ENCODE measurements around the gene PCYT2.

PCYT2 gene

DNA sequence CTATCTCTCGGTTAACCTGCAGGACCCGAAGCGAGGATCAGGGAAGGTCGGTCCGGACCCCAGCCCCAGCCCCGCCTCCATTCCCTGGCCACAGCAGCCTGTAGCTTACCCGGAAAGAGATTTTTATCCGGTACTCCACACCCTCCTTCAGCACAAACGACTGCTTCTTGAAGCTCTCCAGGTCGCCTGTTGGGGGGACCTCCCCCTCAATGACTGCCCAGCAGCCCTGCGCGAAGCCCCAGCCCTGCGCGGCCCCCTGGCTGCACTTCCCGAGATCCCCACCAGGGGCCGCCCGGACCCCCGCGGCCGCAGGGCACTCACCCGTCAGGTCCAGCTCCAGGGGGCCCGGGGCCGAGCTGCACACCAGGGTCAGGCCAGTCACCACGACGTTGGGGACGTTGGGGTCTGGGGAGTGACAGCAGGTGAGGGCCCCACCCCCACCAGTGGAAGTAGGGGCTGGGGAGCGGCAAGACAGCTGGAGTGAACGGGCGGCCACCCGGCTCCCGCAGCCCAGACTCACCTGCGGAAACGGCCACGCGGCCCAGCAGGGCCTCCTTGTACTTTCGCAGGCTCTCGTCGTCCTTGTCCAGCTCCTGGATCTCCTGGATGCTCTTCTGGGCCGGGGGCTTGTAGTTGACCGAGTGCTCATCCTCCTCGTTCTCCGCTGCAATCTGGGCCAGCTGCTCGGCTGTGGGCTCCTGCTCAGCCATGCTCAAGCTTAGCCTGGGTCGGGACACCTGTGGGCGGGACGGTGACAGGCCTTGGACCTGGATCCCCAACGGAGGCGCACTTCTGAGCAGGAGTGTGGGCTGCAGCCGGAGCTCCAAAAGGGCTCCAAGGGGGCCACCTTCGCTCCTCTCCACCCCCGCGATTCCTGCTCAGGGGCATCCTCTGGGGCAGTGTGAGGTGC lies 41.7 kb downstream of the PCYT2 start:
- no peak for DNase-seq

DNA sequence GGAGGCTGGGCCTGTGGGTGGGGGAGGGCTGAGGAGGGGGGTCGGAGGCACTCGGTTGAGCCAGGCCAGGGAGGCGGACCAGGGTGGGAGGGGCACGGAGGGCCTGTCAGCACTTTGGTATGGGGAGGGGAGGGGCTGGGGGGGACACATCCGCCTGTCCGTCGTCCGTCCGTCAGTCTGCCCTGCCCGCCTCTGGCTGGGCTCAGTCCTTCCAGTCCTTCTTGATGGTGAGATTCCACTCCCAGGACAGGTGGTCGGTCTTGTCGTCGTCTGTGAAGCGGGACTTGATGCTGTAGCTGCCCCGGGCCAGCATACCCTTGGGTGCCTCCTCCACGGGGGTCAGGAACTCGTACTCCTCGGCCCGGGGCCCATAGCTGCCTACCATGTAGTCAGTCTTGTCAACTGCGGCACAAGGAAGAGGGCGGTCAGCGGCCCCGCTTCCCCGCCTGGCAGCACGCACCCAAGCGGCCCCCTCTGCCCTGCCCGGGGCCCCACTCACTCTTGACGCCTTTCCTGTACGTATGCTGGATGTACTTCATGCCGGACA lies 42.5 kb downstream of the PCYT2 start:
- DNase-seq: no peak

DNA sequence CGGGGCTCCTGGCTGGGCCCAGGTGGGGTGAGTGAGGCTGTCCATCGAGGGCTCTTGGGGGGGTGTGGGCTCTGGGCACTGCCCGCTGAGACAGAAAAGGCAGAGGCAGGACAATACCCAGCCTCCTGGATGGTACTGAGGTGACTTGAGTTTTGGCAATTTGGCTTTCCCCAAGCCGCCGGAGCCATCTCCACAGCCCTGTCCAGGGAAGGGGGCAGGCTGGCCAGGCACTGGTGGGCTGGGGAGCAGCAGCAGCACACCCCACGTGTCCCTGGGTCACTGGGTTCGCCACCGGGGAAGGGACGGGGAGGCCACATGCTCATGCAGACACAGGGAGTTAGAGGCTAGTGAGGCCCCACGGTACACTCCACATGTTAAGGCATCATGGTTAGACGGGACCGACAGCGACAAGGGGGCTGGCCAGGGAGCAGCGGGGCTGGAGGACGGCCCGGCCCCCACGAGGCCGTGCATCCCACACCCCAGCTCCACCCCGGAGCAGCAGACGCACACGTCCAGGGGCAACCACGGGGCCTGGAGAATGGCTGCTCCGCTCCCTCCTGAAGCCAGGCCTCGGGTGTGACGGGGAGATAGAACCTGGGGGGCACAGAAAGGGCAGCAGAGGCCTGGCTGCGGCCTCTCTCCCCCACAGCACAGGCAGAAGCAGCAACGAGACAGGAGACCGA lies 43.1 kb downstream of the PCYT2 start:
- no peak for DNase-seq

DNA sequence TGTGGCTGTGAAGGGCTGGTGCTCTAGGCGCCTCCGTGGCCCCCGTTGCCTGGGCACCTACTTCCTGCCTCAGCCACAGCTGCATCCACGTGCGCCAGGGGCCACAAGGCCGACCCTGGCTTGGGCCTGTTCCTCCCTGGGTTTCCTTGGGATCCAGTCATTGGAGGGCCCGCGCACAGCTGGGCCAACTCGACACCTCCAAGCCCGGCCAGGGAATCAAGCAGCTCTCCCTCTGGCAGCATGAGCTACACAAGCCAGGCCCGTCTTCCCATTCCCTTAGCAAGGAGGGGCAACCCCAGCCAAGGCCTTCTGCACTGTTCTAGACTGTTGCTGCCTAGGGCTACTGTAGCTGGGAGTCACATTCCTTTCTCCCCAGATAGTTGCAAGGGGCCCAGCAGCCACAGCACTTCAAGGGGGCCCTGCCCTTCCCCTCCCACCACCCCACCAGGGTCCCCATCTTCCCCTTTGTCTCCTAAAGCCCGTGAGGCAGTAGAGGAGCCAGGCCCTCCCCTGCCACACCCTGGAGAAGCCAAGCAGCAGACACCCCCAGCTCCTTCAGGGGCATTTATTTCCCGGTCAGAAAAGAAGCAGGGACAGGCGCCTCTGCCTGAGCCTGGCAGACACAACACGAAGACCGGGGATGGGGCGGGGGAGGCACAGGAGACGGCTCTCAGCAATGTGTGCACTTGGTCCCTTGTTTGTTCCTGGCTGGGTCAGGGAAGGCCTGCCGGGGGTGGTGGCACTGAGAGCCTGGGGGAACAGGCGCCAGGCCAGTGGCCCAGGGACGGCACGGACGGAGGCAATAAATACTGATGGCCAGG lies 43.8 kb downstream of the PCYT2 start:
- peak; percentile 61 to 70 for DNase-seq

DNA sequence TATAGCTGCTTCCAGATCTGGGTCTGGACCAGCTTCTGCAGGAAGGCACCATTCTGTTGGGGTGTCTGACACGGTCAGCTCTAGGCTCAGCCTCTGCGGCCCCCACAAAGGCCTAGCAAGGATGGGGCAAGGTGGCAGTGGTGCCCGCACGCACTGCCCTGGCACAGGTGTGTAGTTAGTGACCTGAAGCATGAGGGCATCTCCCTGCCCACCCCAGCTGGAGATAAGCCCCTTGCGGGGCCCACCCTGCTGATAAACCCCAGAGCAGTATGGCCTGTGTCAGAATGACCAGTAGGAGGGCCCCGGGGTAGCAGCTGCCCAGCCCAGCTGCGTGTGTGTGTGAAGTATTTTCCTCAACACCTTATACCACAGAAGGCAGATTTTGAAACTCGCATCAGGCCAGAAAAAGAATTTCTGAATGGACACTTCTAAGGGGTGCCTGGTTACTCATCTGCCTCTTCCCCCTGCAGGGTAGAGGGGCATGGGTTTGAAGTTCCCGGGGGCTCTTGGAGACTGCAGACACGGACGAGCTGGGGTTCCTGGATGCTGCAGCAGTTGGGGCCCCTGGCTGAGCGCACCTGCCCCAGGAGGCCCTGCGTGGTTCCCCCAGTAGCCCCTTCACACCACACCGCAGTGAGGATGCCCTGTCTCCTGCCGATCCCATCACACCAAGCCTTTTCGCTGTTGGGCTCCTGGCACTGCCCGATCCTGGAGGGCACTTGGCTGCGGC lies 44.6 kb downstream of the PCYT2 start:
- DNase-seq: no peak

GRCh38 chr17:81865733-81866439 lies 45.3 kb downstream of the PCYT2 start:
- DNase-seq: peak in 1 of 2 experiments; percentile 62

GRCh38 chr17:81865358-81865732 lies 45.9 kb downstream of the PCYT2 start:
- no peak for DNase-seq

GRCh38 chr17:81863833-81864768 lies 47.1 kb downstream of the PCYT2 start:
- DNase-seq: no peak

DNA sequence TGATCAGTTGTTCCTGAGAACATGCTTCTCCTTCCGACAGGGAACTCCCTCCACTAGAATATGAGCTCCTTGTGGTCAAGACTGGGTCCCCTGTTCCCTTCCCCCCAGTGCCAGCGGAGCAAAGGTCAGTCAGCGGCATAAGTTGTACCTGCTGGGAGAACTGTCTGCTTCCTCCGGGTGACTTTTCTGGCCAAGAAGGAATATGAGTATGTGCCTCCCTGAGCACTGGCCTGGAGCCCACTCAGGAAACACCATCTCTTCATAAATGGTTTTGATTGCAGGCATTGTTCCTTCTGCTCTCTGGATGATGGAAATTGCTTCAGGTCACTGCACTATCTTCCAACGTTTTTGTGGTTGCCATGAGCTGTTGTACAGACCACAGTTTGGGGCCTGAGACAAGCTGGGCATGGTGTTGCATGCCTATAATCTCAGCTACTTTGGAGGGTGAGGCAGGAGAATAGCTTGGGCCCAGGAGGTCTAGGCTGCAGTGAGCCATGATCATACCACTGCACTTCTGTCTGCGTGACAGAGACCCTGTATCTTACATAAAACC lies 48.0 kb downstream of the PCYT2 start:
- no peak for DNase-seq

DNA sequence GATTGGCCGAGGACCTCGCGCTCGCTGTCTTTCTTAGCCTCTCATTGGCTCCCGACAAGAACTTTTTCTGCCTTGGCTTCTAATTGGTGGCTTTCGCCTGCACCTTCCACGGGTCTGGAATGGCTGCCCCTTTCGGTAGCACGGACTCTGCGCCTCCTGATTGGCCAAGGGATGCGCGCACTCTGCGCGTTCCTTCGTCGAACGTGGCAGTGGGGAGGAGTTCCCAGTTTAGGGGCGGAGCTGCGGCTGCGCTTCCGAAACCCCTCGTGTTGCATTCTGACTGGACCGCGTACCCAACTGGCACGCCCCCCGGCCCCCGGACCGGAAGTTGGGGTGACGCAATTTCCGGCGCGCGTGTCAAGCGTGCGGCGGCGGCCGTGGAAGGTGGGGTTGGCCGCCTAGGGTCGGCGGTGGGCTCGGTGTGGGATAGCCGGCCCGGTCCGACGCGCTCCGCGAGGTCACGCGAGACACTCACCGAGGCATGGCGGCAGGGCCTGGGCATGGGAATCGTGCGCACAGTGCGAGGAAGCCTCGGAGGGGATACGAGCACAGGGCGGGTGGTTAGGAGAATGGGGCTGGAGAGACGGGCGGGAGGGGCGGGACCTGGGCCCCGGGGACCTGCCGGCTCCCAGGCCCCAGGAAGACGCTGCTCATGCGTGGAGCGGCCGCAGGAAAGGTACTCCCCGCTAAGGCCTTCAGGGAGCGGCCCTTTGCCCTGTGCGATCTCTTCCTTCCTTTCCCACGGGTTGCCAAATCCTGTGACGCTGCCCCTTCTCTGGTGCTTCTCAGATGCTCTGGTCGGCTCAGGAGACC lies 50.2 kb downstream of the PCYT2 start:
- DNase-seq: peak; percentile 100

- no peak for DNase-seq
These were observed 51.1 kb downstream of the PCYT2 start, which contains the start of gene P4HB for GRCh38 chr17:81859906-81860755. Gene P4HB (minus strand): TSS chr17:81860535. CDS start chr17:81860471, 64 bp downstream.

DNA sequence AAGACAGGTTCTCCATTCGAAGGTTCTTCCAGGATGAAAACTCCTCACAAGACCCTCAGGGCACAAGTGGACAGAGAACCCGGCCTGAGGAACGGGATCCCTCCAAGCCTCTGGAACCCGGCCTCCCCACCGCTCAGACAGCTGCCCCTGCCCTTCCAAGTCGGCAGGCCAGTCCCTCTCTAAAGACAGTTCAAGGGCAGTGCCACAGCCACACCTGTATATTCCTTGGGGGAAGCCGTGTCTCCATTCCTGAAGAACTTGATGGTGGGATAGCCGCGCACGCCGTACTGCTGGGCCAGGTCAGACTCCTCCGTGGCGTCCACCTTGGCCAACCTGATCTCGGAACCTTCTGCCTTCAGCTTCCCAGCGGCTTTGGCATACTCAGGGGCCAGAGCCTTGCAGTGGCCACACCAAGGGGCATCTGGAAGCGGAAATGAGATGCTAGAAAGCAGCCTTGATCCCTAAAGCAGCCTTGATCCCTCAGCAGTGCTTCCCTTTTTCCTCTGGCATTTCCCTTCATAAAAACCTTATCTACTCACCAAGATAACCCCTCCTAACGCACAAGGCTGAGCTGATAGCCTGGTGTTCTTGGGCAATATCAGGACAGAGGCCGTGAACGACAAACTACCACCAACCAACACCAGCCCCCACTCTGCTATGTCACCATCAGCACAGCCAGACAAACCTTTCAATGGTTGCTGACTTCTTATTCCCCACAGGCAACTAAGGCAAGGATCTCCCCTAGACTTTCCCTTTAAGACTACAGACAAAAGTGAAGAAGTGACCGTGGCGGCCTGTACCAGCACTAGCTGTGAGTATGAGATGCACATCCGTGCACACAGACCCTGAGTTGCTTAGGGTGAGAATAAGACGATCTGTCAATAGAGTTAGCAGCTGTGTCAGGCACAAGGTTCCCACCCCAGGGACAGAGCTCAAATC lies 52.0 kb downstream of the PCYT2 start:
- no peak for DNase-seq

DNA sequence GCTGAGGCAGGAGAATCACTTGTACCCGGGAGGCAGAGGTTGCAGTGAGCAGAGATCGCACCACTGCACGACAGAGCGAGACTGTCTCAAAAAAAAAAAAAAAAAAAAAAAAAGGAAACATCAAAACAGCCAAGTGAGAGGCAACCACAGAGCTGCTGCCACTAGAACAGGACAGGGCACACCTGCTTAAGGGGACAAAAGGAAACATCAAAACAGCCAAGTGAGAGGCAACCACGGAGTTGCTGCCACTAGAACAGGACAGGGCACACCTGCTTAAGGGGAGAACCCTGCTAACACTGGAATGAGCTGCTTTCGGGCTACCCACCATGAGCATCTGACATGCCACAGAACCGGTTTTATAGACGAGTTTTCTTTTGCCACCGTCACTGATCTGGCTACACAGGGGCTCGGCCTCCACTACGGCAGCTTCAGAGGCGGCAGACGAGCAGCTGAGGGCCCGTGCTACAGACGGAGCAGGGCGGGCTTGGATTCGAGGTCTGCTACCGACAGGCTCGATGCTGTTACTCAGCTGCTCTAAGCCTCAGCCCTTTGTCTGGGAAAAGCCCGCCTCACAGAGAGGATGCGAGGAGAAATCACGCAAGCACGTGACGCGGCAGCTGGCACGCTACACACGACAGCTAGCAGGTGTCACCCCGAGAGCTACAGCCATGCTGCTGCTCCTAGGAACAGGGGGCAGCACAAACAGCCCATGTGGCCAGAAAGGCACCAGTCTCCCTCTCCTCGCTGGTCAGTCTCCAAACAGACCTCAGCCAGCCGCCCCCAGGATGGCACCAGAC lies 52.8 kb downstream of the PCYT2 start:
- DNase-seq: peak; percentile 82 to 88

- no peak for DNase-seq
These were observed 56.0 kb downstream of the PCYT2 start for GRCh38 chr17:81854974-81855774.

DNA sequence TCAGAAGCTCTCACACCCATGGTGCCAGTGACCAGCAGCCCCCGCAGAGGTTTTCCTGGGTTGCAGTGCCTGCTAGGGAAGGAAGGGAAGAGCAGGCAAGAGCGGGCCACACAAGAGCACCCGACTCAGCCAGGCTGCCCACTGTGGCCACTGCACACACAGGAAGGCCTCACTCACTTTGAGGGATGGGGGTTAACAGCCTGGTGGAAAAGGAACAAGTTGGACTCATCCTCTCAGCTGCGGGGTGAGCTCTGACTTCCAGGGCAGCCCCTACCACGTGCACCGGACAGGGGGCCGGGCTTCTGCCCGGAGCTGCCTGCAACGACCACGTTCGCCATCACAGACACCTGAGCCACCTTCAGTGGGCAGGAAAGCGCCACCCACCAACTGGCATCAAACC lies 59.0 kb downstream of the PCYT2 start:
- DNase-seq: no peak

Data from SHP77 (cell line).